A549 (cell line): ENCODE results near the gene TTC32.

ENCODE experiments used
- BCL3 ChIP-seq: fragments of >200 bp; sonication (Bioruptor Twin); formaldehyde crosslinking; IDR thresholded peaks from 3 replicates; pipeline ENCODE4 v1.6.1; 2016
- CHD2 ChIP-seq: fragments of 150-350 bp; IDR thresholded peaks from 2 replicates; pipeline ENCODE4 v1.6.1; 2014; ENCODE audit warnings: low read length; ENCODE audit not compliant: partially characterized antibody
- CTCF ChIP-seq: fragments of >200 bp; sonication (Bioruptor Twin); formaldehyde crosslinking; IDR thresholded peaks from 3 replicates; pipeline ENCODE4 v1.5.1; 2016
- KDM5A ChIP-seq: fragments of 200-600 bp; sonication (generic); IDR thresholded peaks from 2 replicates; pipeline ENCODE4 v1.6.1; 2016; ENCODE audit warnings: antibody characterized with exemption, mild to moderate bottlenecking
- MYC ChIP-seq: IDR thresholded peaks from 2 replicates; pipeline ENCODE4 v1.6.1; 2012; ENCODE audit warnings: mild to moderate bottlenecking, inconsistent platforms, low read length, improper control_type of control experiment, borderline replicate concordance
- POLR2A ChIP-seq: IDR thresholded peaks from 2 replicates; pipeline ENCODE4 v1.6.1; 2012; ENCODE audit warnings: mild to moderate bottlenecking, low read length
- POLR2AphosphoS2 ChIP-seq: conservative IDR thresholded peaks from 2 replicates; pipeline ENCODE4 v1.6.1; 2012; ENCODE audit warnings: low read length, improper control_type of control experiment, inconsistent platforms
- RAD21 ChIP-seq, 2 experiments: fragments of >200 bp in 1 of 2; sonication (Bioruptor Twin) in 1 of 2; formaldehyde crosslinking in 1 of 2; IDR thresholded peaks in 1 of 2; conservative IDR thresholded peaks in 1 of 2; 2 replicates in 1 of 2; 3 replicates in 1 of 2; pipeline ENCODE4 v1.6.1; 2012 to 2018; ENCODE audit warnings: inconsistent platforms in 1 of 2

- TF ChIP-seq CTCF (no peak), MYC (no peak), POLR2A (no peak), POLR2AphosphoS2 (no peak), KDM5A (no peak), CHD2 (no peak), BCL3 (no peak), RAD21 (conservative IDR thresholded peaks at IDR 0.05 in 1 of 2, IDR thresholded peaks at IDR 0.05 in 1 of 2) (no peak)
Measured at GRCh38 chr2:19894134-19894792, 7.5 kb downstream of the TTC32 start.
